ENCODE results near the gene NAT9.

Gene NAT9

DNA sequence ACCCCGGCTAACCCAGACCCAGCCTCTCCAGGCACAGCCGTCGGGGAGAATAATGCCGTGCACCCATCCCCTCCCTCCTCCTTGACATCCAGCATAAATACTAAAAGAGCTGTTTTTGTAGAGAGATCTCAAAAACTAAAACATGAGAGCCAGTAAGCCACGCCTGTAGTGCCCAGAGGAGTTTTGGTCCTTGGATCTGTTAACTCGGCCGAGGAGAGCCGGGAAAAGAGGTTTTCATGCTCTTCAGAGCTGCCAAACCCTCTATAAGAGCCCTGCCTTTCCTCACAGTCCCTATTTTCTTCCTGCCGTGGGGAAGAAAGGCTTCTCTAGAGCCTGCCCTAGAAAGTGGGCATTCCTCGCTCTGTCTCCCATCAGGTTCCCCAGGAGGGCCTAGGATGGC, 30.2 kb upstream of the NAT9 start:
- in situ Hi-C loops (cut with MboI; ENCODE audit: low sequenced_read_pairs) = no loop called here

DNA sequence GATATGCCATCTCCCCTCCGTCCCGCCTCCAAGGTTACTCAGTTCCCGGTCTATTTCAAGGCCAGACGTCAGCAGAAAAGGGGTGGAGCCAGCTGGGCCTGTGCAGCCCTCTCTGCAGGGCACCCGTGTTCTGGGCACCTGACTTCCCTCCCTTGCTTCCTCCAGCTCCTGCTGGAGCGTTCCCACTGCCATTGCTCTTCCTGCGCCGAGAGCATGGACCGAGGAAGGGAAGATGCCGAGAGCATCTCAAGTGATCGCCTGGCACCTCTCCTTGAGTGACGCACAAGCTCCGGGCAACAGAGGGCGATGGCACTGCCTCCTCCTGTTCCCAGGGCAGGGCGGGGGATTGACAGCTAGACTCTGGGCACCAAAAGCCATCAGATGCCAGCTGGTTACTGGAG, 29.4 kb upstream of the NAT9 start:
- in situ Hi-C loops (cut with MboI; ENCODE audit: low sequenced_read_pairs) = no loop called here

DNA sequence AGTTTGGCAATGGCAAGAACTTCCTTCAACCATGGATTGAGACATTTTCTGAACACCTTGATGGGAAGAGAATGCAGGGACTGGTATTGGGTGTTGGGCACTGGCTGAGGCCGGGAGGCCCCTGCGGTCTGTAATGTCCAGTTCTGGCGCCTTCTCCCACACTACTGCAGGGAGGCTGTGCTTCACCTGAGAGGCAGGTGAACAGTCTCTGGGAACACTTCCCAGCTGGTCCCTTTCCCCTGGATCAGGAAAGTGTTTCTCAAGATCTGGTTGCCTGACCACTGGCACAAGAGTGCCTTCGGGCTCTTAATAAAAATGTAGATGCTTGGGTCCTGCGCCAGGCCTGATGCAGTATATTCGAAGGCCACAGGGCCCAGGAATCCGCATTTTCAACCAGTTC, 28.5 kb upstream of the NAT9 start:
- in situ Hi-C loops (cut with MboI; ENCODE audit: low sequenced_read_pairs) = no loop called here

DNA sequence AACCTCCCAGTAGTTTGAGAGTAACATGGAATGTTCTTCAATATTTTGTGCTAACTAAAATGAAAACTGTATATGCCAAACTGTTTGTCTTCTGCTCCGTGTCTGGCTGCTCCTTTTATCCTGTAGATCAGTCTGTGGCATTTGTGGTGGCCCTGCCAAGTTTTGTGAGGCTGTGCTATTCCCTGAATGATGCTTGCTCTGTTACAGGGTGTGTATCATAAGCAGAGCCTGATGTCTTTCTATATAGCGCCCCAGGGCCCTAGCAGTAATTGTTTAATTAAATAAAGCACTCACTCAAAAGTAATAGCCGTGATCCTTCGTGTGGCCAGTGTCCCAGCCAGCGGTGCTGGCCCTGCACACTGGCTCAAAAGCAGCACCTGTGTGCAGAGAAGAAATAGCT, 27.8 kb upstream of the NAT9 start:
- in situ Hi-C loops (cut with MboI; ENCODE audit: low sequenced_read_pairs) = no loop called here

DNA sequence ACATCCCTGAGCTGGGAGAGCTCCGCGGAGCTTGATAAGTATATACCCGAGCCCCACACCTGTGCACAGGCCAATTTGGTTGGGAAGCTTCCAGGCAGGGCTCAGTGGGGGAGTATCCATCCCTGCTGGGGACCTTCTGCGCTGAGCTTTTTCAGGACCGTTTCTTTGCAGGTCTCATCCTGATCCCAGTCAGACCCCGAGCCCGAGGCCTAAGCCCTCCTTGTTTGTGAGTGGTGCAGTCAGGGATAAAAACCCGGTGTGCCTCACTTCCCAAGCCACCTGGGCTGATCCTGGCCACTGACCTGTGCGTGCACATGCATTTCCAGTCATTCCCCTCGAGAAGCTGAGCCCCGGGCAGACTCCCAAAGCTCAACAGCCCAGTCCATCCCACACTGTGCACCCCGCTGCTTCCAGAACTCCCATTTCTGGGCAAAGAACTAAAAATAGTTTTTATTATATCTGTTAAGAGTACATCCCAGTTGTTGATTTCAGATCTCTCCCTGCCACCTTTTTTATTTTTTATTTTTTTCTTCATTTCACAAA, 27.3 kb upstream of the NAT9 start:
- in situ Hi-C loops (cut with MboI; ENCODE audit: low sequenced_read_pairs) = no loop called here

DNA sequence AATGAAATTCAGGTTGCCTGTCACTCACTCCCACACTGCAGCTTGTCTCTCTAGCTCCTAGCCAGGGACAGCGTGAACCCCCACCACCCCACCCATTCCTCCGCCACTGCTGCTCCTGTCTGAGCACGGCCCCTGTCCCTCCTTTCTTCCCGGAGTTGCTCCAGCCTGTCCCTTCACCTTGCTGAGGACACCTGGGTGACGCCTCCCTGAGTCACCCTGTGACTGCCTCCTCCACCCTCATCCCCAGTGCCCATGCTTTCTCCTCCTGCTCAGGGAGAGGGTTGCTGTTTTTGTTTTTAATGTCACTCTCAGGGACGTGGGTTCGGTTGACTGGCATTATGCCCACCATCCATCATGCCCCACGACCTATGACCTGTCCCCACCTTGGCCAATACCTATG, 25.8 kb upstream of the NAT9 start:
- in situ Hi-C loops (cut with MboI; ENCODE audit: low sequenced_read_pairs) = no loop called here

DNA sequence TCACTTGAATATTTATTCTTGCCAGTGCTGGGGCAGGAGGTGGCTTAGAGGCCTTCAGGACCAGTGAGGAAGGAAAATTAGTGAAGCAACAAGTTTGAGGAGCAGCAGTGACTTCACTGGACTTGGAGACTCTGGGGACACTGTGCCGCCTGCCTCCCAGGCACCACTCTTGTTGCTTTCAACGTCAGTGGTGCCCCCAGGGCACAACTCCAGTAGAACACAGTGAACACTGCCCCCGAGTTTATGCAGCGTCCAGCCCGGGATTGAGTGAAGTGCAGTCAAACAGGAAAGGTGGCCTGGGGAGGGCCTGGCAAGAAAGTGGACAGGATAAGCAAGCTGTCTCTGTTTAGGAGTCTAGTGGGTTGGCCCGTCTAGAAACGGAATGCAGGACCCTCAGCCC, 24.4 kb upstream of the NAT9 start:
- in situ Hi-C loops (cut with MboI; ENCODE audit: low sequenced_read_pairs) = no loop called here

DNA sequence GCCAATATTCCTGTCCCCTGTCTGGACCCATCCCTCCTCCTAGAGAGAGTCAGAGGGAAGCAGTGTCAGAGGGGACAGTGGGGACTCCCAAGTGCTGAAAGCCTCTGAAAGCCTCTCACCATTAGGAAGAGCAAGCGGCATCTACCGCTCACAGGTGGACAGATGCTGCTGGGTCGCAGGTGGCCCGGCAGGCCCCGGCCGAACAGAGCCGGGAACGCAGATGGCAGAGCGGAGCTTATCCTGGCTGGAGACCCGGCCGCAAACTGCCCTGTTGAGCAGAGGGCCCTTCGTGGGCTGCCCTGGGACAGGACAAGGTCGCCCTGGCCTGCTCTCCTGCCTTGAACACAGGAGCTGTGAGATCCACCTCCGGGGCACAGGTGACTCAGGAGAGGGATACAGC, 23.0 kb upstream of the NAT9 start:
- in situ Hi-C loops (cut with MboI; ENCODE audit: low sequenced_read_pairs) = no loop called here

DNA sequence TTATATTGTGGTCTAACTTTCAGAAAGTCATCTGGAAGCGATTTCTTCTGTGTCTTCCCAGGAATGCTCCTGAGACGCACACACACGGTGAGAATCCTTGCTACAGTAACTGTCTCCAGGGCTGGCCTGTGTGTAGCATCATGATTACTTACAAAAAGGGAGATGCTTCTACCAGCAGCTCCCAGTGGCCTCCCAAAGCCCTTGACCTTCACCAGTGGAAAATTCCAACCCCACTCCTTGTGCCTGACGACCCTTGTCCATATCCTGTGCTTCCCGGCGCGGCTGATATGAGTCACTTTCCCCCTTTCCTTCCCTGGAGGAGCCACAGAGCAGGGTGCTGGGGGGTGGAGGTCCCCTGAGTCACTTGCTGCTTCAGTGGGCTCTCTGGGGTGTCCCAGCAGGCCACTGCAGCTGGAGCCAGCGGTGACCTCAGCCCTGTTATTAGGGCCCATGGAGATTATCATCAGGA, 22.1 kb upstream of the NAT9 start:
- in situ Hi-C loops (cut with MboI; ENCODE audit: low sequenced_read_pairs) = no loop called here

DNA sequence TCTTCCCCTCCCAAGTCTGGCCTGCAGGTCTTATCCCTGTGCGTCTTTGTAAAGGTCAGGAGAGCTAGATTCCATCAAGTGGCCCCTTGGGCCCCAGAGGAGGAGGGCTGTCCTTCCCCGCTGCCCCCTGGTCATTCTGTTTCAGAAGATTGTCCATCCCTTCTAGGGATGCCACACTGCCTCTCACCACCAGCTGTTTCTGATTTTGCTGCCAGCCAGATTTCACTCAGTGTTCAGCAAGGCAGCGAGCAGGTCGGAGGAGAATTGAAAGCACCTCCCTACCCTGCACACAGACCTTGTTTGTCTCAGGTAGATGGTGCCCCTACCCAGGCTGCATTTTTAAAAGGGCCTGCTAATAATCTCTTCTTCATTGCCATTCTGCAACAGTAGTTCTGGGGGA, 21.7 kb upstream of the NAT9 start:
- in situ Hi-C loops (cut with MboI; ENCODE audit: low sequenced_read_pairs) = no loop called here

DNA sequence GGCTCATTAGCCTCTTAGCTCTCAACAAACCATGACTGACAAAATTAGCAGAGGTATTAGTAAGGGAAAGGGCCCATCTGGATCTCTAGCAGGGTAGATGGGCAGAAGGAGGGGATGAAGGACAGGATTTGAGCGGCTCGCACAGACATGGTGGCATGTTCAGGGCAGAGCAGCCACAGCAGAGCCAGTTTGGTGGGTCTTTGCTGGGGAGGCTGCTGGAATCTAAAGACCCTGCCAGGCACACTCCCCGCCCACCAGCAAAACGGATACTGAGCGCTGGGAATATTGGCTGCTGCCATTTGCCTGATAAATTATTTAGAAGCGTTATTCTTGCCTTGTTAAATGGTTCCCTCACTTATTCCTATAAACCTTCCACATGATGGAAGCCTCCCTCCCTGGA, 20.7 kb upstream of the NAT9 start:
- in situ Hi-C loops (cut with MboI; ENCODE audit: low sequenced_read_pairs) = no loop called here

DNA sequence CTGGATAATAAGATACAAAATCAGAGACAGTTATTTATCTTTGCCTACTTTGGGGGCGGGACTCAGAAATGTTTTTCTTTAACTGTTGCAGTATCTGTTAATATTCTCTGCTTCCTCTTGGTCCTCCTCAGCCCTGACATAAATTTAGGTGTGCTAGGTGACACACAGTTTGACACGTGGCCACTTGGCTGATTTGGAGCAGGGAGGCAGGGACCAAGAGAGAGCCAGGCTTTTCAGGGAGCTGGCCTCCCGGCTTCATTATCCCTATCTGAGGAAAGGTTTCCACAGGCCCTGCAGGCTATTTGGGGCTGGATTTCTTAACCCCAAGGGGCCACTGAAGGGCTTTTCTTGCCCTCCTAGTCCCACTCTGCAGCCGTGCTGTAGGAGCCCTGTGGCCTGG, 20.1 kb upstream of the NAT9 start:
- in situ Hi-C loops (cut with MboI; ENCODE audit: low sequenced_read_pairs) = no loop called here

DNA sequence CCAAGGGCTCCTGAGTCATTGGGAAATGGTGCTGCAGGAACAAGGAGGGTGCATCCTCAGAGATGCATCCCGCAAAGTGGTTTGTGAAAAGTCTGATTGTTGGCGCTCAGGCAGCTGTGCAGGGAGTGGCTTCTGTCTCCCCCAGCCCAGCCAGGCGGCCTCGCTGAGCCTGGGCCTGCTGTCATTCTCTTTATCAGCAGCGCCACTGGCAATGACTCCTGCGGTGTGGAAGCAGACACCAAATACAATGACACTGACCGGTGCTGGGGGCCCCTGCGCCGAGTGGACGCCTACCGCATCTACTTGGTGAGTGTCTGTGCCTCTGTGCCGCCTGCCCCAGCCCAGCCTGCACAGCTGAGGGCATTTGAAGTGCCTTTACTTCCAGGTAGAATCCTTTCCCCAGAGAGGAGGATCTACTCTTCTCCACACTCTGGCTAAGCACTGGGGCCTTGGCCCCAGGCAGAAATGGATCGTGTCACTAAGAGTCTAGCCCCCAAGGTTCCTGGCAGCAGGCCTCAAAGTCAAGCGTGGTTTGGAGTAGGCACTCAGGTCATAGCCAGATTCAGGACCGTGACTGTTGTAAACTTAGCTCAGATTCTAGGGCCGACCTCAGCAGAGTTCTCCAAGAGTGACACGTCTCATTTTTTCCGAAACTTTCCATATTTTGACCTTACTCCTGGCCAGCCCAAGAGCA, 19.3 kb upstream of the NAT9 start:
- in situ Hi-C loops (cut with MboI; ENCODE audit: low sequenced_read_pairs) = no loop called here

DNA sequence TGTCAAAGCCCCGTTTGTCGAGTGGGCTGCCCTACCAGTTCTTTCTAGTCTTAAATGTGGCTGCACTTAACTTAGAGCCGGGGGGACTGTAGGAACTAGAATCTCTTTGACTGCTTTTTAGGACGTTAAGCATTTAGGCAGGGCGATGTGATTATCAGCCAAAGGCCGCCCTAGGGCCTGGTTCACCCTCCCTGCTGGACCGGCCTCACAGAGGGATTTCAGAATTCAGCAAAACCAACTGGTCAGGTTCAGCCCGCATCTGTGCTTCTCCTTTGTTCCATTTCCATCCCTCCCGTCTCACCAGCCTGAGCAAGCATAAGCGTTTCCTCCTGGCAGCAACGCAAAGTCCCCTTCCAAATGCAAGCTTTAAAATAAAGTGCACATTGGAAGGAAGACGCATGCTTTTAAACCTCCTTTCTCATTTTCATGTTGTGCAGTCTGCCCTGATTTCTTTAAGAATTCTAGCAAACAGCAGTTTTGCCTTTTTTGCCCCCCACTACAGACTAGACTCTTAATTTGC, 16.5 kb upstream of the NAT9 start:
- in situ Hi-C loops (cut with MboI; ENCODE audit: low sequenced_read_pairs) = loop anchor here (5.0 kb wide), 1 partner anchor 75 kb away; no protein-coding TSS in a partner anchor

DNA sequence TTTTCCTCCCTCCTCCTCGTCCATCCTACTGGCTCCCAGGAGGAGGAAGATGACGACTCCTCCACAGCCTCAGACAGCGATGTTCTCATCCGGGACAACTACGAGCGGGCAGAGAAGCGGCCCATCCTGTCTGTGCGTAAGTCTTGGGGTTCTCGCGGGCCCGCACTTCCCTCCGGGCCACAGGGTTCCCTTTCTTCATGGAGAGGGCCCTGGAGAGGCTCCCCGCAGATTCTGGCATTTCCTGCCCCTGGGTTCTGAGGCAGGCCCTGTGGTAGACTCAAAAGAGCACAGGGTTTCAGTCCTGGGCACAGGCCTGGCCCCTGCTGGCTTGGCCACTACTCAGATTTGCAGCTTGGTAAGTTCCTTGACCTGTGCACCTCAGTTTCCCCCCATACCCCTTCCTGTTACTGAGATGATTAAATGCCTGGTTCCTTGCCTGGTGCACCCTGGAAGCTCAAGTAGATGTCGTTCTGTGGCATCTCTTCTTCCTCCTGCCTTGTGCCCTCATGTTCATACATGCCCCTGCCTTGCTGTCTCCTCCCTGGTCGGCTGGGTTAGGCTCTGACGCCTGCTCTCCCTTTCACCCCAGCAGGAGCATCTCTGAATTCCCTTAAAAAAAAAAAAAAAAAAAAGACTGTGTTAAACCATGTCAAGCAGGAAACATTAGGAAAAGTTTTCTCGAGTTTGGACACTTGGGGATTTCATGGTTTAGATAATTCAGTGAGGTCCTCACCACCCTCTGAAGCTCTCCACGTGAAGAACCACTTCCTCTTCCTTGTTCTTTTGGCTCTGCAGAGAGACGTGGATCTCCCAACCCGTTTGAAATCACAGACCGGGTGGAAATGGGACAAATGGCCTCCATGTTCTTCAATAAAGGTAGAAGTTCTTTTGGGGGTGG, 14.3 kb upstream of the NAT9 start:
- in situ Hi-C loops (cut with MboI; ENCODE audit: low sequenced_read_pairs) = loop anchor here (5.0 kb wide), 1 partner anchor 77 kb away; no protein-coding TSS in a partner anchor

DNA sequence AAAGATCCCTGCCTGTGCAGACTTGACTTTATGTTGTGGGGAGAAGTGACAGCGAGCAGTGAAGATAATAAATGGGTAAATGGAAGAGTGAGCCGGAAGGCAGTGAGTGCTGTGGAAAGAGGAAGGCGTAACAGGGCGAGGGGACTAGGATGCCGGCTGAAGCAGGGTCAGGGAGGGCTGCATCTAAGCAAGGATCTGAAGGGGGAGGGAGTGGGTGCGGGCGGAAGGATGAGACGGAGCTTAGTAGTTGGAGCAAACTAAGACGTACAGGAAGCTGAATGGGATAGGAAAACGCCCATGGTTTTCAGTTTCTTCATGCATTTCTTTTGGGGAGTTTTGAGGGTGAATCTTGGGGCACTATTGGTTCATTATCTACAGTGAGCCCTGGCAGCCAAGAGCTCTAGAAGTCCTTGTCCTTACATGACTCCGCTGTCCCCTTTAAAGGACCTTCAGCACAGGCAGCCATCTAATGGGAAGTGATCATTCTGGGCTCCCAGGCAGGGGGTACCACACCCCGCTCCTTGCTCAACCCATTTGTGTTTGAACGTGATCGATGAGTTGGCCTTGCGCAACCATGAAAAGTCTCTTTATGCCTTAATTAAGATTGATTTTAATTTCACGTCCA, 10.4 kb upstream of the NAT9 start:
- in situ Hi-C loops (cut with MboI; ENCODE audit: low sequenced_read_pairs) = no loop called here

DNA sequence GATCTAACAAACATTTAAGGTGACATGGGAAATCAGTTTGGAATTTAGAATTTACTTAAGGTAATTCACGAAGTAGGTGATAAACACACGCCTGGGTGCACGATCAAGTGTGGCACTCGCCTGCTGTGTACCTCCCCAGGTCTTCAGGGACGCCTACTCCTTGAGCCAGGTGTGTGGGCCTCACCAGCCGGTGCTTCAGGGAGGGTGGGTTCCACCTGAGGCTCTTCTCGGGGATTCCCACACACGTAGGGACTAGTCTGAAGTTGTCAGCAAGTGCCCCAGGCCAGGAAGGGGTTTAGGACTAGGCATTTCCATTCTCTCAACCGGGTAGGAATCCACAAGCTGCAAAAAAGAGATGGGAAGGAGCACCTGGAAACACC, 9.8 kb upstream of the NAT9 start:
- in situ Hi-C loops (cut with MboI; ENCODE audit: low sequenced_read_pairs) = no loop called here

DNA sequence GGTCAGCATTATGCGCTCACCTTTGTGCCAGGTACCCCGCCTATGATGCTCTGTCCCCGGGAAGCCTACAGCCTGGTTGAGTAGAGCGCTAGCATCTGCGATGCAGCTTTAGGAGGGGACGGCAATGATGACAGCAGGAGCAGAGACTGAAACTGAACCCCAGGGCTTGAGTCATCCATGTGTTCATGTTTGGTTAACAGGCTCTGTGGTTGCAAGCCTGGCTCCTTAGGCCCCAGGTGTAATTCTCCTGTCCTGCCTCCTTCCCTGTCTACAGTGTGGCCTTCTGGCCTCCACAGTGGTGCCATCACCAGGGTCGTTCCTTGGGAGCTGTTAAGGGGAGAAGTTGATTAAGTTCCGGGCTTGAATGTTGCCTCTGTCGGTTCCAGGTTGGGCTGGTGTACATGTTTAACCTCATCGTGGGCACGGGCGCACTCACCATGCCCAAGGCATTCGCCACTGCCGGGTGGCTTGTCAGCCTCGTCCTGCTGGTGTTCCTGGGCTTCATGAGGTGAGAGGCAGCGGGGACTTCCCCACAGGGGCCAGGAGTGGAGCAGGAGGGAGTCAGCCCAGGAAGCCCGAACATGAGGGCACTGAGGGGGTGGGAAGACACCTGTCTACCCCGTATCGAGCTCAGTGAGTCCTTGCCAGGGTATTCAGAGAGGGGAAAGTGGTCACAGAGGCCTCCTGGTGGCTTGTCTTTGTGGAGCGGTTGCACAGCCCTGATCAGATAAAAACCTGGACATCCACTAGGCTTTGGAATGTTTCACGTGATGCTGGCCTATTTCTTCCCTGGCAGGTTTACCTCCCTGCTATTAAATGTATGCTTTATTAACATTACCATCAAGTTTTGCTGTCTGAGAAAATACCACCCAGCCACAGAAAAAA, 9.2 kb upstream of the NAT9 start:
- in situ Hi-C loops (cut with MboI; ENCODE audit: low sequenced_read_pairs) = no loop called here

DNA sequence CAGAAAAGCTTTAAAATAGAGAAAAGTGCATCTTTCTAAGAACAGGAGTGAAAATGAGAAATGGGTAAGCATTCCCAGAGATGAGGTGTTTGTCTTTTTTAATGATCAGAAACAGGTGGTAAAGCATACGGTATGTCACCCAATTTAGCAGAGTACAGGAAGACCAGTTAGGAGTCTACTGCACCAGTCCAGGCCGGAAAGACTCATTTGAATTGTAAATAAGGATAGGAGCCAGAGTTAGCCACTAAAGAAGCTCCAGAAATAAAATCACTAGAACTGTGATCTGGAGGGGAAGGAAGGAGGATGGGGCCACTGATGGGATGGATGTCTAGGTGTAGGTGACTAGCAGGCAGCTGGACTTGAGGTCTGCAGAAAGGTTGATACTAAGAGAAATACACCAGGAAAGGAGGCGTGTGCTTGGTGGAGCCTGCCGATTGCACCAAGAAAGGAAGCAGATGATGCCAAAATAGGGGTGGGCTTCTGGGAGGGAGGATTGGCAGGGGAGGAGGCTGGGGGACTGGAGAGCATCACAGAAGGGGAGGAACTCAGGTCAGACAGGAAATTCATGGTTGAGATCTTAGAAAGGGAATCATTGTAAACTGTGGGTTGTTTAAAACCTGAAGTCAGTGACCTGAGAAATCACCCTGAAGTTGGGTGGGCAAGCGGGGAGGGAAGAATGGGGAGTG, 8.1 kb upstream of the NAT9 start:
- in situ Hi-C loops (cut with MboI; ENCODE audit: low sequenced_read_pairs) = no loop called here

DNA sequence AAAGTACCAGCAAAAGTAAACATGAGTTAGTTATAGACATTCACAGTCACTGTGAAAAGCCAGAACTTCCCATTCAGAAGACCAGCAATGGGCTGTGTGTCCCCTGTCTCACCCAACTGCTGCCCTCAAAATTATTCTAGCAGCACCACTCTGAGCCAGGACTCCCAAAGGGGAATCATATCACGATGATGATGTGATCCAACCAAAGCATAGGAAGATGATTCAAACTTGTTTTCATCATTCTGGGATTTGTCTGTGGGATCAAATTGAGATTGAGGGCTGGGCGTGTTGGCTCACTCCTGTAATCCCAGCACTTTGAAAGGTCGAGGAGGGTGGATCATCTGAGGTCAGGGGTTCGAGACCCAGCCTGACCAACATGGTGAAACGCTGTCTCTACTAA, 6.4 kb upstream of the NAT9 start:
- in situ Hi-C loops (cut with MboI; ENCODE audit: low sequenced_read_pairs) = no loop called here

Measured in HL-60/S4 treated with phorbol 12-myristate 13-acetate at 8.2 ng/mL for 4 days and 3 days (cell line).